HG03378 (cell line): ENCODE results near the gene GFI1B.

Experiments
- ATAC-seq: cut with Tn5 transposase; IDR thresholded peaks from one replicate; pipeline ENCODE4 v1.9.1; 2021; ENCODE audit warnings: mild to moderate bottlenecking, moderate library complexity; ENCODE audit not compliant: unreplicated experiment

Gene GFI1B

DNA sequence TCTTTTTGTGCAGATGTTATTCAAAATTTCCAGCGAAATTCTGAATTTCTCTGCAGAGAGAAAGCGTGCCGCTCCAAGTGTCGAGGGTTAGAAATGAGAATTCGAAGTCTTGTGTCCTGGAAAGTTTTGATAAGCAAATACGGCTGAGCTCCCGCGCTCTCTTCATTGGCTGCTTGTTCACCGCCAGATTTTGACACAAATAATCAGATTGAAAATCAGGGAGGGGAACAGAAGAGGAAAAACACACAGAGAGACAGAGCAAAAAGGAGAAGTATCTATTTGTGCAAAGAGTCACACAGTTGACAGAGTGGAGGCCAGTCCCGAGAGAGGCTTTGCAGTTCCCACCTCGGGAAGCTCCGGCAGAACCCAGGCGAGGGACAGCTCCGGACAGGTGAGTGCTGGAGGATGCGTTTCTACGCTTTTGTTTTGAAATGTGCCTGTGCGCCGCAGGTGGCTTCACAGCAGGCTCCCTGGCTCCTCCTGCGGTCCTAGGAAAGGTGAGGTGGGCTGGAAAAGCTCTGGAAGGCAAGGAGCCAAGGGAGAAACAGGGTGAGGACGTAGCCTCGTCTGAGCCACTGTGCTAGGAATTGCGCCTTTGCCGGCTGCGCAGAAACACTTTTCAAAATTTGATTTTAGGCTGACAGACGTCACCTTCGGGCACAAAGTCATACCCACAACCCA, at the start of gene GFI1B:
GFI1B (plus strand) TSS at position 244 of the 681 bp plus-strand sequence. CDS start 7,985 bp downstream, outside the sequence.
- ATAC-seq, result no peak

- no peak for ATAC-seq
Measured at GRCh38 chr9:132931178-132931735, 47.2 kb upstream of the GFI1B start.

- ATAC-seq, result no peak
Measured at GRCh38 chr9:132935026-132935425, 43.5 kb upstream of the GFI1B start.

GRCh38 chr9:132937463-132937901, 41.0 kb upstream of the GFI1B start:
- no peak for ATAC-seq

- ATAC-seq, result no peak
Measured at GRCh38 chr9:132939169-132939568, 39.3 kb upstream of the GFI1B start.

DNA sequence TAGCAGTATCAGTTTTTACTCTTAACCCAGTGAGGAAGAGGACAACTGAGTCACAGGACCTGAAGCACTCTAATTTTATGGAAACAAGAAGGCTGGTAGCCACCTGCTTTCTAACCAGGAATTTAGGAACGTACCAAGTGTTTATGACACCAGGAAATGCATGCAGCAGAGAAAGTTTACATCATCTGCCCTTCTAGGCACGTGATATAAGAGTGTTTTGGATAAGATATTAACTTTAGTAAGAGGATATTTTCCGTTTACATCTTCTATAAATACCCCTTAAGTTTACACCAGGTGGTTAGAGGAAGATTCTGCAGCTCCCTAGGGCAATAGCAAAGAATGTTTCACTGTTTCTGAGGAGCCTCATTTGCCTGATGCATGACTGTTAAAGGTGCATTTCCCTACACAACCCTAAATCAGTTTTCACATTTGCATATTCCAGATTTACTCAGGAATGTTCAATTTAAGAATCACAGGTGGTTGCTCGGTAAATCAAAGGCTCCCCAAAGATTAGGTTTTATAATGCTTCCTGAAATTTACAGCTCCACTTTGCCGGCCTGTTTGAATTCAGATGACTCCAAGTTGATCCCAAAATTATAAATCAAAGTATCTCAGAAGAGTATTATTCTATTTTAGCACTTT, 35.8 kb upstream of the GFI1B start:
- no peak for ATAC-seq

DNA sequence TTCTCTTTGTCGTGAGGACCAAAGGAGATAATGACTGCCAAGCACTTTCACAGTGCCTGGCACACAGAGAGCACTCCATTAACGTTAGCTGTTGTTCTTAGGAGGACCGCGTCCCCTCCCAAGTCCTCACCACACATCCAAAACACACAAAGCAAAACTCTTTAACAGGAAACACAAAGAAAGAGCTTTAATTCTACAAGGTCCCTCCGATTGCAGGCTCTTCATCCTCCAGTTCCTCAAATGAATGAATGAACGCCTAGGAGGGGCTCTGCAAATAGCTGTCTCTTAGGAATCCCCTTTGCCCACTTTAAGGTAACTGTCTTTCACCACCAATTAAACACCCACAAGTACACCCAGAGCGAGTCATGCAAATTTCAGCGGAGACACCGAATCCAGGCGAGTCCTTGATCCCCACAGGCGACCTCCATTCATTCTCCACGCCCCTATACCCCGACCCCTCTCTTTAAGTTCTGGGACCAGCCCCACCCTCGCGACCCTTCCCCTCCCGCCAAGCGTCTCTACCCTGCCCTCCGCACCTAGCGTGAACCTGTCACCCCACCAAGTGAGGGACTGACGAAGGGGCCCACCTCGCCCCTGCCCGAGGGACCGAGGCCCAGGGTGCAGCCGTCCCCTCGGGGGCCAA, 34.7 kb upstream of the GFI1B start:
- no peak for ATAC-seq

GRCh38 chr9:132944294-132945185, 34.0 kb upstream of the GFI1B start, which contains the start of gene TSC1:
TSC1 (minus strand) TSS chr9:132944616; CDS start chr9:132928872, 15,744 bp downstream.
- ATAC-seq, result peak; percentile 37

GRCh38 chr9:132945186-132946130, 33.0 kb upstream of the GFI1B start:
- no peak for ATAC-seq

GRCh38 chr9:132946211-132946610, 32.3 kb upstream of the GFI1B start:
- ATAC-seq, result no peak

- ATAC-seq, result no peak
Measured at GRCh38 chr9:132946631-132947295, 31.7 kb upstream of the GFI1B start.

DNA sequence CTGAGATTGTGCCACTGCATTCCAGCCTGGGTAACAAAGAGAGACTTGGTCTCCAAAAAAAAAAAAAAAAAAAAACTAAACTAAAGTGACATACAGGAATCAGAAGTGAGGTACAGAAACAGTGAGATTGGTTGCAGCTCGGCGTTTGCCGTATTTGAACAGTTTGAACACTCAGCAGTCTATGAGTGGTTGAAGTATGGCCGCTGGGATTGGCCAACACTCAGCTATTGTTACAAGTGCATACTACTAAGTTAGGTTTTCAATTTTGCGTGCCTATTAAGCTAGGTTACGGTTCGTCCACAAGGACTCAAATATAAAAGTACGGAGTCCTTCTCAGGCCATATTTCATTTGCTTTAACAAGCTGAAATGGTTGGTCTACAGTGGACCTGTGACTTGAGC, 30.7 kb upstream of the GFI1B start:
- ATAC-seq, result no peak

GRCh38 chr9:132948482-132949050, 29.9 kb upstream of the GFI1B start:
- ATAC-seq, result no peak

DNA sequence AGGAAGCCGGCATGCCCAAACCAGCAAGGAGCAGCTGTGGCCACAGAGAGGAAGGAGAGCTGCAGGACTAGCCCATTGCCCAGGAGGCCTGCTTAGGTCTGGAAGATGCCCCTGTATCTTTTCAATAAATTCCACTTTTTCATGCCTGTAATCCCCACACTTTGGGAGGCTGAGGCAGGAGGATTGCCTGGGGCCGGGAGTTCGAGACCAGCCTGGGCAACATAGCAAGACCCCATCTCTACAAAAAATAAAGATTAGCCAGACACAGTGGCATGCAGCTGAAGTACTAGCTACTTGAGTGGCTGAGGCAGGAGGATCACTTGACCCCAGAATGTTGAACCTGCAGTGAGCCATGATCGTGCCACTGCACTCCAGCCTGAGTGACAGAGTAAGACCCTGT, 28.8 kb upstream of the GFI1B start:
- ATAC-seq, result no peak

GRCh38 chr9:132955123-132955522, 23.4 kb upstream of the GFI1B start:
- no peak for ATAC-seq

- ATAC-seq, result no peak
Measured at GRCh38 chr9:132955768-132956167, 22.7 kb upstream of the GFI1B start.

GRCh38 chr9:132957805-132958204, 20.7 kb upstream of the GFI1B start:
- no peak for ATAC-seq

DNA sequence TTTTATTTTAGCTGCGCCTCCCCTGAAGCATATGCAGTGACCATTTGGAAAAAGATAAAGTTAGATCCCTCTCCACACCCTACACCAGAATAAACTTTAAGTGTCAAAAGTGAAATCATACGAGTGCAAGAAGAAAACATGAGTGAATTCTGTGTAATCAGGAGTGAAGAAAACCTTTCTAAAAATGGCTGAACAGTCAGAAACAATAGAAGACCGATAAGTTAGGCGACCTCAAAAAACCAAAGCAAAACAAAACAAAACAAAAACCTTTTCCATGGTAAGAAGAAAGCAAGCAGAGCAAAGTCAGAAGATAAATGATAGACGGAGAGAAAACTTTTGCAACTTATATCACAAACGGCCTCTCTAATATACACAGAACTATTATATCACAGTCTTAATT, 17.5 kb upstream of the GFI1B start:
- ATAC-seq, result no peak

- ATAC-seq, result no peak
Measured at GRCh38 chr9:132965478-132965877, 13.0 kb upstream of the GFI1B start.
